Gastroesophageal sphincter (tissue), 3 donors: ENCODE measurements around the gene MCM9.

Experiments
- EP300 ChIP-seq: sonication (generic); formaldehyde crosslinking; IDR thresholded peaks from one replicate; pipeline ENCODE4 v1.6.1; 2017; ENCODE audit warnings: antibody characterized with exemption, mild to moderate bottlenecking
- POLR2A ChIP-seq, 2 donors: fragments of 450-650 bp; IDR thresholded peaks; one replicate each; pipeline ENCODE4 v1.6.1; 2017; ENCODE audit warnings: antibody characterized with exemption in 2 of 2, mild to moderate bottlenecking in 2 of 2, moderate library complexity in 1 of 2
- POLR2AphosphoS5 ChIP-seq: sonication (generic); formaldehyde crosslinking; IDR thresholded peaks from one replicate; pipeline ENCODE4 v1.6.1; 2017; ENCODE audit warnings: antibody characterized with exemption
- TF ChIP-seq, protein P1 (sequence below), 4 experiments: fragments of 200-600 bp in 2 of 4; fragments of 450-650 bp in 2 of 4; sonication (generic) in 1 of 4; IDR thresholded peaks; one replicate each; pipeline ENCODE4 v1.5.1; 2017 to 2019; ENCODE audit warnings: antibody characterized with exemption in 4 of 4, mild to moderate bottlenecking in 2 of 4, moderate library complexity in 2 of 4

- TF ChIP-seq, protein P1, sequence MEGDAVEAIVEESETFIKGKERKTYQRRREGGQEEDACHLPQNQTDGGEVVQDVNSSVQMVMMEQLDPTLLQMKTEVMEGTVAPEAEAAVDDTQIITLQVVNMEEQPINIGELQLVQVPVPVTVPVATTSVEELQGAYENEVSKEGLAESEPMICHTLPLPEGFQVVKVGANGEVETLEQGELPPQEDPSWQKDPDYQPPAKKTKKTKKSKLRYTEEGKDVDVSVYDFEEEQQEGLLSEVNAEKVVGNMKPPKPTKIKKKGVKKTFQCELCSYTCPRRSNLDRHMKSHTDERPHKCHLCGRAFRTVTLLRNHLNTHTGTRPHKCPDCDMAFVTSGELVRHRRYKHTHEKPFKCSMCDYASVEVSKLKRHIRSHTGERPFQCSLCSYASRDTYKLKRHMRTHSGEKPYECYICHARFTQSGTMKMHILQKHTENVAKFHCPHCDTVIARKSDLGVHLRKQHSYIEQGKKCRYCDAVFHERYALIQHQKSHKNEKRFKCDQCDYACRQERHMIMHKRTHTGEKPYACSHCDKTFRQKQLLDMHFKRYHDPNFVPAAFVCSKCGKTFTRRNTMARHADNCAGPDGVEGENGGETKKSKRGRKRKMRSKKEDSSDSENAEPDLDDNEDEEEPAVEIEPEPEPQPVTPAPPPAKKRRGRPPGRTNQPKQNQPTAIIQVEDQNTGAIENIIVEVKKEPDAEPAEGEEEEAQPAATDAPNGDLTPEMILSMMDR (IDR thresholded peaks at IDR 0.05): no peak
- TF ChIP-seq EP300 (no peak), POLR2AphosphoS5 (no peak), POLR2A (IDR thresholded peaks at IDR 0.05) (no peak)
Measured at GRCh38 chr6:118886641-118887040, 48.3 kb downstream of the MCM9 start.
